WTC11 (cell line): Measurements from ENCODE around the gene CSNK1A1L. TPM values are rescaled to one million over a fixed set of nuclear protein-coding genes. Genes with fewer than 3 reads are reported as not detected.

ENCODE experiments used
- AR ChIP-seq: fragments of 250-450 bp; sonication (Bioruptor Pico); IDR thresholded peaks from 2 replicates; pipeline ENCODE4 v1.9.0; 2021; ENCODE audit warnings: mild to moderate bottlenecking
- ATF6 ChIP-seq: sonication (generic); formaldehyde crosslinking; IDR thresholded peaks from 2 replicates; pipeline ENCODE4 v1.8.1; 2023; ENCODE audit warnings: mild to moderate bottlenecking, missing genetic modification reagents
- CREM ChIP-seq: sonication (generic); formaldehyde crosslinking; IDR thresholded peaks from 2 replicates; pipeline ENCODE4 v1.8.1; 2022; ENCODE audit warnings: mild to moderate bottlenecking, missing genetic modification reagents, moderate library complexity
- ERG ChIP-seq: fragments of 250-450 bp; sonication (Bioruptor Pico); IDR thresholded peaks from 2 replicates; pipeline ENCODE4 v1.8.0; 2021; ENCODE audit warnings: mild to moderate bottlenecking
- ESRRA ChIP-seq: sonication (generic); formaldehyde crosslinking; IDR thresholded peaks from 2 replicates; pipeline ENCODE4 v1.8.1; 2022; ENCODE audit warnings: mild to moderate bottlenecking, missing genetic modification reagents, borderline replicate concordance
- GTF2I ChIP-seq: fragments of 250-450 bp; sonication (Bioruptor Pico); conservative IDR thresholded peaks from 2 replicates; pipeline ENCODE4 v1.4.0; 2021; ENCODE audit warnings: mild to moderate bottlenecking
- KAT7 ChIP-seq: sonication (generic); formaldehyde crosslinking; IDR thresholded peaks from 2 replicates; pipeline ENCODE4 v1.8.1; 2023; ENCODE audit warnings: missing genetic modification reagents, mild to moderate bottlenecking, borderline replicate concordance
- MAX ChIP-seq: sonication (generic); formaldehyde crosslinking; IDR thresholded peaks from 2 replicates; pipeline ENCODE4 v1.8.0; 2022; ENCODE audit warnings: mild to moderate bottlenecking, missing genetic modification reagents
- MLX ChIP-seq: sonication (generic); formaldehyde crosslinking; IDR thresholded peaks from 2 replicates; pipeline ENCODE4 v1.8.1; 2023; ENCODE audit warnings: mild to moderate bottlenecking, missing genetic modification reagents, moderate library complexity
- NFE2L1 ChIP-seq: sonication (generic); formaldehyde crosslinking; IDR thresholded peaks from 2 replicates; pipeline ENCODE4 v1.8.1; 2023; ENCODE audit warnings: missing genetic modification reagents
- NR3C1 ChIP-seq: sonication (generic); formaldehyde crosslinking; conservative IDR thresholded peaks from 2 replicates; pipeline ENCODE4 v1.8.1; 2023; ENCODE audit warnings: low read depth, mild to moderate bottlenecking, missing genetic modification reagents
- OVOL2 ChIP-seq: fragments of 250-450 bp; sonication (Bioruptor Pico); IDR thresholded peaks from 2 replicates; pipeline ENCODE4 v1.9.0; 2021; ENCODE audit warnings: mild to moderate bottlenecking, borderline replicate concordance
- PREB ChIP-seq: sonication (generic); formaldehyde crosslinking; IDR thresholded peaks from 2 replicates; pipeline ENCODE4 v1.8.1; 2022; ENCODE audit warnings: mild to moderate bottlenecking, missing genetic modification reagents, moderate library complexity, borderline replicate concordance
- RORB ChIP-seq: fragments of 250-450 bp; sonication (Bioruptor Pico); IDR thresholded peaks from 2 replicates; pipeline ENCODE4 v1.9.0; 2021; ENCODE audit warnings: mild to moderate bottlenecking
- SP1 ChIP-seq: sonication (generic); formaldehyde crosslinking; conservative IDR thresholded peaks from 2 replicates; pipeline ENCODE4 v1.8.1; 2022; ENCODE audit warnings: missing genetic modification reagents
- STAT6 ChIP-seq: sonication (generic); formaldehyde crosslinking; conservative IDR thresholded peaks from 2 replicates; pipeline ENCODE4 v1.8.1; 2023; ENCODE audit warnings: mild to moderate bottlenecking, low read depth, missing genetic modification reagents, moderate library complexity
- USF2 ChIP-seq: sonication (generic); formaldehyde crosslinking; IDR thresholded peaks from 2 replicates; pipeline ENCODE4 v1.8.1; 2023; ENCODE audit warnings: mild to moderate bottlenecking, missing genetic modification reagents, moderate library complexity
- ZNF121 ChIP-seq: sonication (generic); formaldehyde crosslinking; IDR thresholded peaks from 2 replicates; pipeline ENCODE4 v1.8.0; 2023; ENCODE audit warnings: missing genetic modification reagents
- ZNF396 ChIP-seq: fragments of 250-450 bp; sonication (Bioruptor Pico); IDR thresholded peaks from 2 replicates; pipeline ENCODE4 v1.8.0; 2021; ENCODE audit warnings: mild to moderate bottlenecking, moderate library complexity, borderline replicate concordance
- ZNF416 ChIP-seq: fragments of 250-450 bp; sonication (Bioruptor Pico); IDR thresholded peaks from 2 replicates; pipeline ENCODE4 v1.9.0; 2021; ENCODE audit warnings: mild to moderate bottlenecking, inconsistent platforms
- ZNF512 ChIP-seq: sonication (generic); formaldehyde crosslinking; IDR thresholded peaks from 2 replicates; pipeline ENCODE4 v1.8.1; 2022; ENCODE audit warnings: missing genetic modification reagents, borderline replicate concordance
- ZSCAN18 ChIP-seq: fragments of 250-450 bp; sonication (Bioruptor Pico); IDR thresholded peaks from 2 replicates; pipeline ENCODE4 v2.1.2; 2022; ENCODE audit warnings: mild to moderate bottlenecking, moderate library complexity
- total RNA-seq: library from RNA; stranded (reverse); gene quantifications from 3 replicates; pipeline ENCODE4 v1.2.3, GENCODE V29; 2021

Gene CSNK1A1L
- total RNA-seq, 1 experiment from 2014 or later, result not detected

GRCh38 chr13:37058910-37059847, 46.3 kb downstream of the CSNK1A1L start, which contains the start of gene SUPT20H (continued):
- TF ChIP-seq KAT7 (CRISPR knock-in tag) (no peak), PREB (CRISPR knock-in tag) (no peak), SP1 (peak; percentile 97), ZSCAN18 (CRISPR knock-in tag) (no peak), MLX (CRISPR knock-in tag) (no peak), STAT6 (CRISPR knock-in tag) (peak; percentile 44; the same call in 1 of the 2 replicates), ESRRA (0 out of 2 replicates have a peak, but pooled peaks have one; percentile 67), ERG (CRISPR knock-in tag) (no peak), NR3C1 (CRISPR knock-in tag) (no peak), ZNF512 (CRISPR knock-in tag) (no peak), ZNF416 (CRISPR knock-in tag) (no peak), MAX (CRISPR knock-in tag) (peak; percentile 65), RORB (no peak), OVOL2 (CRISPR knock-in tag) (no peak), CREM (CRISPR knock-in tag) (0 out of 2 replicates have a peak, but pooled peaks have one; percentile 15), GTF2I (CRISPR knock-in tag) (no peak), AR (CRISPR knock-in tag) (no peak), ZNF396 (CRISPR knock-in tag) (no peak), ATF6 (CRISPR knock-in tag) (no peak), ZNF121 (no peak), NFE2L1 (CRISPR knock-in tag) (no peak), USF2 (CRISPR knock-in tag) (no peak)
